HG03442 (cell line): Measurements from ENCODE around the gene NUDT3.
"Not testable (repeated sequence)": the region's sequence is repeated elsewhere in the genome, so short reads cannot be mapped to it uniquely, and the experiment has no call there.

ENCODE experiments used
- ATAC-seq: cut with Tn5 transposase; IDR thresholded peaks from one replicate; pipeline ENCODE4 v1.9.1; 2021; ENCODE audit warnings: mild to moderate bottlenecking, moderate library complexity; ENCODE audit not compliant: unreplicated experiment

NUDT3 gene

DNA sequence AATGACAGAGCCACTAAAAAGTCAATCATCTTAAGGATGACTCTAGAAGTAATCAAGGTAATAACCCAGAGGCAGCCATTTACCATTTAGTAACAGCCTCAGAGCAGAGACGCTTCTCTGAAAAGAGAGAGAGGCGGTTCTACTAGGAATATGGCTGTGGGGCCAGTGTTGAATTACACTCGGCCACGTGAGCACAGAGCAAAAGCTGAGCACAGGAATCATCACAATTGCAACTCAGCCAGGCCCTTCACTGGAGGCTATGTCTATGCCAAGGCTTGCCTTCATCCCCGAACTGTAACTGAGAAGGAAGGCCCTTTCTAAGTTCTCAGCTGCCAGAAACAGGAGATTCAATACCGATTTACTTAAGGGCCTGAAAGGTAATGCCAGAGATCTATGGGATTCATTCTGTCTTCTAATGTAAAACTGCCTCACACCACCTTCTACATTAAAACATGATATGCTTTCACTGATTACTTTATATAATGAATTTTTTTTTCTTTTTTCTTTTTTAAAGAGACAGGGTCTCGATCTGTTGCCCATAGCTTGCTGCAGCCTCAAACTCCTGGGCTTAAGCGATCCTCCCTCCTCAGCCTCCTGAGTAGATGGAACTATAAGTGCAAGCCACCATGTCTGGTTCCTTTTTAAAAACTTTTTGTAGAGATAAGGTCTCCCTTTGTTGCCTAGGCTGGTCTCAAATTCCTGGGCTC, 67.6 kb downstream of the NUDT3 start:
- no peak for ATAC-seq

DNA sequence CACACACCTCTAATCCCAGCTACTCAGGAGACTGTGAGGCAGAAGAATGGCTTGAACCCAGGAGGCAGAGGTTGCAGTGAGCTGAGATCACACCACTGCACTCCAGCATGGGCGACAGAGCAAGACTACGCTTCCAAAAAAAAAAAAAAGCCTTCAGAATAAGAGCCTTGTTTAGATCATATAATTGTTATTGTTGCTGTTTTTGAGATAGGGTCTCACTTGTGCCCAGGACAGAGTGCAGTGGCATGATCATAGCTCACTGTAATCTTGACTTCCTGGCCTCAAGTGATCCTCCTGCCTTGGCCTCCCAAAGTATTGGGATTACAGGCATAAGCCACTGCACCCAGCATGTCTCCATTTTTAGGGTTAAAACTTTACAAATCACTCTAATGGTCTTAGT, 68.2 kb downstream of the NUDT3 start:
- not testable (repeated sequence) for ATAC-seq

GRCh38 chr6:34323300-34323699, 69.2 kb downstream of the NUDT3 start:
- no peak for ATAC-seq

- ATAC-seq = no peak
Observed at GRCh38 chr6:34322732-34323131, 69.7 kb downstream of the NUDT3 start.

DNA sequence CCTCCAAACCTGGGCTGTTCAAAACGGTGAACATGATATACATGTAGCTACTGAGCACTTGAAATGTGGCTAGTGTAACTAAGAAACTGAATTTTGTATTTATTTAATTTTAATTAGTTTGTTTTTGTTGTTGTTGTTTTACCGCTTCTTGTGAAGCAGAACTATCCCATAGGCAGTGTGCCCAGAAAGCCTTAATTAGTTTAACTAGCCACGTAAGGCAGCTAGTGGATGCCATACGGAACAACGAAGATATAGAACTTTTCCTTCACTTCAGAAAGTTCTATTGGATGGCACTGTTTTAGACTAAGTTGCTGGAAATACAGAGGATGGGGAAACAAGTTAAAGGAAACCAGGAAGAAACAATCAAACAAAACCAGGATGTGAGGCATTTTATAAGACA, 70.6 kb downstream of the NUDT3 start:
- ATAC-seq = no peak

DNA sequence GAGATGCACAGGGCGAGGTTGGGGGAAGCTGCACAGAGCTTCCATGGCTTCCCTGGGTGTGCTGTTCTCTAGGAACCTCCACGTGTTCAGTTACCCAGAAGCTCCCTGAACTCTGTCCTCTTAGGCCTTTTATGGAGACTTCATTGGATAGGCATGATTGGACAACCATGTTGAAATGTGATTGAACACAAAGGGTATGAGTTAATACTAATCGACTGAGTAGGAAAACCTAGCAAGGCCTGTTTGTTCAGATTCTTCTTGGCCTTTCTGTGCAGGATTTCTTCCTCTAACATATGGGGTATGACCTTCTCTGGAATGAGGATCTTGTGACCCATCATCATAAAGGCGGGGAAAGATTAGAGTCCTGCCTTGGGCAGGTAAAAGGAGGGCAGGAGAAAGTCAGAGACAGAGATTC, 73.0 kb downstream of the NUDT3 start:
- ATAC-seq = no peak

DNA sequence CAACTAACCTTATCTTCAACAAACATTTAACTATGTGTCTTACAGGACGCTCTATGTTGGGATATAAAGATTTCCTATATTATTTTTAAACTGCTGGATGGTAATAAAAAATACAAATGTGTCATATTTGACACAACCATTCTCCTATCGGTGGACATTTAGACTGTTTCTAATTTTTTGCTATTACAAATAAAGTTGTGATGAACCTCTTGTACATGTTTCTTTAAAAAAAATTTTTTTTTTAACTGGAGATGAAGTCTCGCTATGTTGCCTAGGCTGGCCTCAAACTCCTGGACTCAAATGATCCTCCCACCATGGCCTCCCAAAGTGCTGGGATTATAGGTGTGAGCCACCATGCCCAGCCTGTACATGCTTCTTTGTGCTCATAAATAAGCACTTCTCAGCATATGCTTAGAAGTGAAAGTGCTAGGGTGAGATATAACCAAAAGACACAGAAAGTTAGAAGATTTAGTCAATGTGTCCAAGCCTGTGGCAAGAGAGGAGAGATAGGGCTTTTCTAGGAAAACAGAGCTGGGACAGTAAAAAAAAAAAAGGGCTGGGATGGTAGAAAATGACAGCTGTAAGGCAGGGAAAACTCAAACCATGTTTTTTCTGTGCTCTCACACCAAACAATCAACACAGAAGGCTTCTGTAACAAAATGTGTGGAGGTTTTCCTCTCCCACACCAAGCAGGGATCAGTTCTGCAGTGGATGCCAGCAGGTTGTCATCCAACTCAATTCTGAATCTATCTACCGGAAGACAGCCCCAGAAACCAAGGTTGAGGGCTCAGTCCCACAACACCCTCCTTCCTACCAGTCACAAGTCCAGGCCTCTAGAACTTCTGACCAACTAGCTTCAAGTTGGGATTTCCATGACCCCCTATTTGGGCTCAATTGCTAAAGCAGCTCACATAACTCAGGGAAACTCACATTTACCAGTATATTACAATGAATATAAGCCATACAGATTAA, 73.7 kb downstream of the NUDT3 start:
- ATAC-seq = no peak

DNA sequence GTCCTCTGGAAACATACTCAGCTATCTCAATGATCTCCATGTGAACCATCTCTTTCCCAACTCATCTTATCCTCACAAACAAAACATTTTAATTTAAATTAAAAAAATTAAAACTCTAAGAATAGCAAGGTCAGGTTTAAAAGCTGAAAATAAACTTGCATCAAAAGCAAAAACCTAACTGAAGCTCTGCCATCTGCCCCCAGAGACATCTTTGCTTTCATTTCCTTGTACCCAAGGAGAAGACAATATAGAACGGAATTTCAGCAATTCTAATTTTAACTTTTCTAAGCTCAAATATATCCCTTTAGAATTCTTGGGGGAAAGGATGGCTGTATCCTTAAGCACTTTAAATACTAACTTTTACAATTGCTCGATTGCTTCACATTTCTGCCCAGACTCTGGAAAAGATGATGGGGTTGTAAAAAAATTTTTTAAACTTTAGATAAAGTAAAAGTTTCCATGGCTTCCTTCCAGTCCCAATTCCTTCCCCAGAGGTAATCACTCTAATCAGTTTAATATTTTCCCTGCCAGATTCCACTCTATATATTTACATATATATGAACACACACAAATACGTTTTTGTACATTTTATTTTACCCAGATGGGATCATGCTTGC, 74.5 kb downstream of the NUDT3 start:
- ATAC-seq = no peak

GRCh38 chr6:34317172-34317477, 75.3 kb downstream of the NUDT3 start:
- no peak for ATAC-seq

- no peak for ATAC-seq
Observed at GRCh38 chr6:34316431-34317171, 75.9 kb downstream of the NUDT3 start.

DNA sequence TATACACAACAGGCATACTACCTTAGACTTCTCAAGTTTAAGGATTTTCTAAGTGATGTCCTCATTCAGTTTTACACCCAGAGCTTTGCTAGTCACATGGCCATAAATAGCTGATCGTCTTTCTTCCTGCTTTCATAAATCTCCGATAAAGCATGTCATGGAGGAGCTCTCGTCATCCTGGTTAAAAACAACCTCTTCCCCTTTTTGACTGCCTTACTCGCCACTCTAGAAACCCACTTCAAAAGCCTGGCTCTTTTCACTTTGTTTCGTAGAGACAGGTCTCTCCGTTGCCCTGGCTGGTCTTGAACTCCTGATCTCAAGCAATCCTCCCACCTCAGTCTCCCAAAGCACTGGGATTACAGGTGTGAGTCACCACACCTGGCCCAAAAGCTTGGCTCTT, 76.7 kb downstream of the NUDT3 start:
- no peak for ATAC-seq

DNA sequence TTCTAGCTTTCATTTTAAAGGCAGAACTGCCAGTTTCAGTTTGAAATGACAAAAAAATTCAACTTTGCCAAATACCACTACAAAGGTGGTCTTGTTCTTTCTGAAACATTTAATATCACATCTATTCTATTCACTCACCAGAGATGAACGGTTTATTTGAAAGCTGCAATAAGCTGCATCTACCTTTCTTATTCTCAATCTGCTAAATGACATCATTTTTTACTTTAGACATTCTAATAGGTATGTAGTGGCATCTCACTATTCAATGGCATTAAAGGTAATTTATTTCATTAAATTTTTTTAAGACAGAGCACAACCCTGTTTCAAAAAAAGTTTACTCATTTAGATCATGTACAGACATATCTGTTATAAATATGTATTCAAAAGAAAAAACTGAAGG, 77.2 kb downstream of the NUDT3 start:
- ATAC-seq = no peak

GRCh38 chr6:34312259-34312658, 80.2 kb downstream of the NUDT3 start:
- no peak for ATAC-seq

DNA sequence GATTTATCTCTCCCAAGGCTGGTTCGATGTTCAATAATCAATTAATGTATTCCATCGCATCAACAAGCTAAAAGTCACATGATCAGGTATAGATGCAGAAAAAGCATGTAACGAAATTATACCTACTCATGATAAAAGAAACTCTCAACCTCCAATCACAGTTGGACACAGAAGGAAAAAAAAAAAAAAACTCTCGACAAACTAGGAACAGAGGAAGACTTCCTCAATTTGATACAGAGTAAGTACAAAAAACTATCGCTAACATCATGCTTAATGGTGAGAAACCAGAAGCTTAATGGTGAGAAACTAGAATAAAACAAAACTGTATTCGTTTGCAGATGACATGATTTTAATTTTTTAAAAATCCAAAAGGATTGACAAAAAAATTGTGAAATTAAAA, 81.7 kb downstream of the NUDT3 start:
- ATAC-seq = no peak

DNA sequence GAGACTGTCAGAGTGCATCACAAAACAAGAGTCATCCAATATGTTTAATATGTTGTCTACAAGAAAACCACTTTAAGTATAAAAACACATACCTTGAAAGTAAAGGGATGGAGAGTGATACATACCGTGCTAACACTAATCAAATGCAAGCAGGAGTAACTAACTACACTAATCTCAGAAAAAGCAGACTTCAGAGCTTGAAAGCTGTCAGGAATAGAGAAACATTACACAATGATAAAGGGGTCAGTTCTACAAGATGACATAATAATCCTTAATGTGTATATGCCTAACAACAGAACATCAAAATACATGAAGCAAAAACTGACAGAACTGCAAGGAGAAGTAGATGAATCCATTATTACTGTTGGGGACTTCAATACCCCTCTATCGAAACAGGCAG, 84.0 kb downstream of the NUDT3 start:
- no peak for ATAC-seq

DNA sequence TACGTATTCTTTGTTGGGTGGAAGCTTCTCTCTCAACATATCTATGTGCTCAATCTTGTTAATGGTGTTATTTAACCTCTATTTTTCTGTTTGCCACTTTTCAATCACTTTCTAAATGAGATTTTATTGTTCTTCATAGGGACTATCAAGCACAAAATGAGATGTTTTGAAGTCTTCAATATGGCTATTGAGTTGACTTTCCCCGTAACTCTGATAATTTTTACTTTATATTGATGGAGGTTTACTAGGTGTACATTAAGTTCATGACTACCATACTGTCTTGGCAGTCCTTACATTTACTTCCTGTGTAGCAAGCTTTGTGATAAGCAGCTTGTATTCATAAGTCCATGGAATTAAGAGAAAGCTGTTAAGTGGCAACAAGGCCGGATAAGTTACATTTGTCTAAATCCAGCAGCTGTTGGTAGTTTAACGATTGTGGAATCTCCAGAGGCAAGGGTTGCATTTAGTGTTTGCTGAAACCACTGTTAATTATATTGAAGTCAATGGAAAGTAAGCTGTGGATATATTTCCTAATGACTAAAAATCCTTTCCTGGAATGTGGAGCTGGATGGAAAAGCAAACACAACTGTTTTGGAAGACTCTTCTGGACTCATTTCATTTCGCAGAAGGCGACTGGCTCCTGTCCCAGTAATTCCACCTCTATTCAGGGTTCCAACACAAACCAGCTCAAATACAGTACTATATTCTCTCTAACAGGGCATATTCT, 86.3 kb downstream of the NUDT3 start:
- ATAC-seq = no peak

DNA sequence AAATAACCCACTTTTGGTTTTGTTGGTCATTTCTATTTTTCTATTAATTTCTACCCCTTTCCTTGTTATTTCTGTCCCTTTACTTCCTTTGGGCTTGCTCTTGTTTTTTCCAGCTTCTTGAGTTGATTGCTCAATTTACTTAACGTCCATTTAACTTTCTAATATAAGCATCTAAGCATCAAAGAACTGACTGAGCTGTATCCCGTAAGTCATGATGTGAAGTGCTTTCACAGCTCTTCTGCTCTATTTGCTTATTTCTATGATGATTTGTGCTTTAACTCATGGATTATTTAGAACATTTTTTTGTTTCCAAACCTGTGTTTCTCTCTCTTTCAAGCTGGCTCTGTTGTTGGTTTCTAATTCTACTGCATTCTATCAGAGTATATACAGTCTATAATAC, 87.0 kb downstream of the NUDT3 start:
- ATAC-seq = no peak

DNA sequence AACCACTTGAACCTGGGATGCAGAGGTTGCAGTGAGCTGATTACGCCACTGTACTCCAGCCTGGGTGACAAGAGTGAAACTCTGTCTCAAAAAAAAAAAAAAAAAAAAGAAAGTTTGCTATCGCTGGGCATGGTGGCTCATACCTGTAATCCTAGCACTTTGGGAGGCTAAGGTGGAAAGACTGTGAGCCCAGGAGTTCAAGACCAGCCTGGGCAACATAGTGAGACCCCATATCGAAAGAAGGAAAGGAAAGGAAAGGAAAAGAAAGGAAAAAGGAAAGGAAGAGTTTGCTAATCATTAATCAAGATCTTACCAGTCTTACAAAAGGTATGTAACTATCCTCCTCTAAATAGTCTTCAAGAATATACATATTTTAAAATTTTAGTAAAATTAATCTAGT, 88.3 kb downstream of the NUDT3 start:
- no peak for ATAC-seq

DNA sequence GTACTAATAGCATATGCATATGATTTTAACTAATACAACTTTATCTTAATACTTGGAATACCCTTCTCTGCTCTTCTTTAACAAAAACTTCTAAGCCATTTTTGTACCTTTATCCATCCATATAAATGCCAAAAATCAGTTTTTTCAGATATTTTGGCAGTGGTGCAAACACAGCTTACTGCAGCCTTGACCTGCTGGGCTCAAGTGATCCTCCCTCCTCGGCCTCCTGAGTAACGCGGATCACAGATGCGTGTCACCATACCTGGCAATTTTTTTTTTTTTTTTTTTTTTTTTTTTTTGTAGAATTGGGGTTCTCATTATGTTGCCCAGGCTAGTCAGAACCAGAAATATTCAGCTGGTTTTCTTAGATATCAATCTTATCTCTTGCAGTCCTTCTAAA, 89.5 kb downstream of the NUDT3 start:
- ATAC-seq = no peak

- ATAC-seq = no peak
Observed at GRCh38 chr6:34301408-34301807, 91.1 kb downstream of the NUDT3 start.

DNA sequence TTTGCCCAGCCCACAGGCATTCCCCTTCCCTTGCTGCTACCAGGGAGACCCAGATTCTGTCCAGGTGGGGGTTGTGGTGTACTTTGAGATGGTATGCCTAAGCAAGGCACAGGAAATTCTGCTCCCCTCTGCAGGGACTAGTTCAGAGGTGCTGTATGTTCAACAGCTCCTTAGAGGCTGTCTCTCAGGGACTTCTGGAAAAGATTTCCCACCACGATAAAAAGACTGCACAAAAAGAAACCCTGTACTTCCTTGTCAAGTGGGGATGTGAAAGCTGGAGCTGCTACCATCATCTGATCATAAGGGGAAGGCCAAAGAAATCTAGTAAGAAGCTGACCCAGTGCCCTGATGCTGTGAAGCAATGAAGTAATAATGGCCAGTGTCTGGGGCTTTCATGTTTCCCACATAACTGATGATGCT, 92.1 kb downstream of the NUDT3 start:
- no peak for ATAC-seq
